ENCODE measurements around the gene ZNF678. TPM values are rescaled to one million over a fixed set of nuclear protein-coding genes. Genes with fewer than 3 reads are reported as not detected.
"Not testable (repeated sequence)": the region's sequence is repeated elsewhere in the genome, so short reads cannot be mapped to it uniquely, and the experiment has no call there.

ZNF678 gene
- total RNA-seq, 1 experiment from 2014 or later, result 4.1 TPM

DNA sequence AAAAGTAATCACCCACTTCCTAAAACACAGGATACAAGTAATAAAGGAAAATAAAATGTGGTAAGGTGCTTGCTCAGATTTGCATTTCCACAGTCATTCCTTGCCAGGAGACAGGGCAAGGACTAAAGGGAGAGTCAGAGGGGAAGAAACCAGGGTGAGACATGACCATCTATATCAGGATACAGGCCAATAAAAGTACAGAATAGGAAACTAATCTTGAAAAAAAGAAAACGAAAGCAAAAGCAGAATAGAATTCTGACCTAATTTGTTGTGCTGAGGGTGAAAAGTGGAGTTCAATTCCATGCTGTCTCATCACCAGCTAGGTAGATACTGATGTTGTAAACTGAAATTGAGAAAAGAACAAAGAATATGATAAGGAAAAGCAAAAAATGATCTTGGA, 144.5 kb downstream of the ZNF678 start:
- H3F3A ChIP-seq (ENCODE audit: insufficient read depth, low read depth), result no peaks in the 10 kb centered on the region
- intact Hi-C loops (cut with micrococcal nuclease; ENCODE audit: unreplicated experiment), result no loop called here
- CTCF ChIA-PET, result no interaction called here
- peak overlapping the region; percentile 52; the same call in 1 of the 2 replicates for H2AFZ ChIP-seq
- H4K20me1 ChIP-seq (ENCODE audit: insufficient read depth), result no peaks in the 10 kb centered on the region
- no peaks in the 10 kb centered on the region for H3K27me3 ChIP-seq (ENCODE audit: insufficient read depth, low read depth)
- no peaks in the 10 kb centered on the region; the same call in 1 of the 2 replicates for H3K9me3 ChIP-seq (ENCODE audit: insufficient read depth, low read depth)
- POLR2A ChIA-PET (ENCODE audit: unreplicated experiment), result interaction anchor here (0.5 kb wide), 1 partner anchor 842 kb away, joined by 5 read pairs; no protein-coding TSS in a partner anchor
- no peak for TF ChIP-seq EZH2 (IDR thresholded peaks at IDR 0.05; ENCODE audit: low read depth)
- TF ChIP-seq, protein P1, sequence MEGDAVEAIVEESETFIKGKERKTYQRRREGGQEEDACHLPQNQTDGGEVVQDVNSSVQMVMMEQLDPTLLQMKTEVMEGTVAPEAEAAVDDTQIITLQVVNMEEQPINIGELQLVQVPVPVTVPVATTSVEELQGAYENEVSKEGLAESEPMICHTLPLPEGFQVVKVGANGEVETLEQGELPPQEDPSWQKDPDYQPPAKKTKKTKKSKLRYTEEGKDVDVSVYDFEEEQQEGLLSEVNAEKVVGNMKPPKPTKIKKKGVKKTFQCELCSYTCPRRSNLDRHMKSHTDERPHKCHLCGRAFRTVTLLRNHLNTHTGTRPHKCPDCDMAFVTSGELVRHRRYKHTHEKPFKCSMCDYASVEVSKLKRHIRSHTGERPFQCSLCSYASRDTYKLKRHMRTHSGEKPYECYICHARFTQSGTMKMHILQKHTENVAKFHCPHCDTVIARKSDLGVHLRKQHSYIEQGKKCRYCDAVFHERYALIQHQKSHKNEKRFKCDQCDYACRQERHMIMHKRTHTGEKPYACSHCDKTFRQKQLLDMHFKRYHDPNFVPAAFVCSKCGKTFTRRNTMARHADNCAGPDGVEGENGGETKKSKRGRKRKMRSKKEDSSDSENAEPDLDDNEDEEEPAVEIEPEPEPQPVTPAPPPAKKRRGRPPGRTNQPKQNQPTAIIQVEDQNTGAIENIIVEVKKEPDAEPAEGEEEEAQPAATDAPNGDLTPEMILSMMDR (conservative IDR thresholded peaks at IDR 0.05), result no peak
- H3K27ac ChIP-seq, result no peak overlapping the region
- no peak for DNase-seq
- H3K9me2 ChIP-seq (ENCODE audit: insufficient read depth), result no peaks in the 10 kb centered on the region
- H3K4me1 ChIP-seq (replicated peaks; ENCODE audit: insufficient read depth), result no peaks in the 10 kb centered on the region
- H3K4me3 ChIP-seq, result peak overlapping the region; percentile 6; the same call in 1 of the 2 replicates
- no peaks in the 10 kb centered on the region for H3K36me3 ChIP-seq (ENCODE audit: low read depth)
- no TSS peak for BruUV-seq (replicated peaks)
- H3K4me2 ChIP-seq, result peak overlapping the region; percentile 56
- H3K79me2 ChIP-seq (ENCODE audit: low read depth), result no peaks in the 10 kb centered on the region

DNA sequence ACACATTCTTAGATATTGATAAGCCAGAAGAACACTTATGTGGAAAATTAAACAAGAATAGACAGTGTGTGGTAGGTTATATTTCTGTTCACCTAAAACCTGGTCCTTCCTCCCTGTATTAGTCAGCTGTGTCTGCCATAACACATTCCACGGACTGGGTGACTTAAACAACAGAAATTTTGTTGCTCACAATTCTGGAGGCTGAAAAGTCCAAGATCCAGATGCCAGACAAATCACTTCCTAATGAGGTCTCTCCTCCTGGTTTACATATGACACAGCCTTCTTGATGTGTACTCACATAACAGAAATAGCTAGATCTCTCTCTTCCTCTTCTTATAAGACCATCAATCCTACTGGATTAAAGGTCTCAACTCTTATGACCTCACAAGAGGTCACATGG, 146.1 kb downstream of the ZNF678 start:
- Histone ChIP-seq H3K4me1 (replicated peaks; ENCODE audit: insufficient read depth) (no peaks in the 10 kb centered on the region), H3K9me3 (ENCODE audit: insufficient read depth, low read depth) (no peaks in the 10 kb centered on the region; the same call in 1 of the 2 replicates), H4K20me1 (ENCODE audit: insufficient read depth) (no peaks in the 10 kb centered on the region), H2AFZ (no peak overlapping the region), H3K27me3 (ENCODE audit: insufficient read depth, low read depth) (0 out of 2 replicates have a peak, but pooled peaks cover 4% of the 10 kb centered on the region), H3K4me2 (no peak overlapping the region), H3F3A (ENCODE audit: insufficient read depth, low read depth) (no peaks in the 10 kb centered on the region), H3K27ac (no peak overlapping the region), H3K36me3 (ENCODE audit: low read depth) (no peaks in the 10 kb centered on the region), H3K4me3 (no peak overlapping the region), H3K79me2 (ENCODE audit: low read depth) (no peaks in the 10 kb centered on the region), H3K9me2 (ENCODE audit: insufficient read depth) (no peaks in the 10 kb centered on the region)
- BruUV-seq (replicated peaks), result no TSS peak
- DNase-seq, result no peak
- ChIA-PET POLR2A (ENCODE audit: unreplicated experiment) (interaction anchor here (0.5 kb wide), 1 partner anchor 21 kb away, joined by 3 read pairs; no protein-coding TSS in a partner anchor), CTCF (no interaction called here)
- intact Hi-C loops (cut with micrococcal nuclease; ENCODE audit: unreplicated experiment), result no loop called here
- TF ChIP-seq, protein P1 (conservative IDR thresholded peaks at IDR 0.05), result no peak
- no peak for TF ChIP-seq EZH2 (IDR thresholded peaks at IDR 0.05; ENCODE audit: low read depth)

DNA sequence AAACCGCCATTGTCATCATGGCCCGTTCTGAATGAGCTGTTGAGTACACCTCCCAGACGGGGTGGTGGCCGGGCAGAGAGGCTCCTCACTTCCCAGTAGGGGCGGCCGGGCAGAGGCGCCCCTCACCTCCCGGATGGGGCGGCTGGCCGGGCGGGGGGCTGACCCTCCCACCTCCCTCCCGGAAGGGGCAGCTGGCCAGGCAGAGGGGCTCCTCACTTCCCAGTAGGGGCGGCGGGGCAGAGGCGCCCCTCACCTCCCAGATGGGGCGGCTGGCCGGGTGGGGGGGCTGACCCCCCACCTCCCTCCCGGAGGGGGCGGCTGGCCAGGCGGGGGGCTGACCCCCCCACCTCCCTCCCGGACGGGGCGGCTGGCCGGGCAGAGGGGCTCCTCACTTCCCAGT, 147.1 kb downstream of the ZNF678 start:
- H4K20me1 ChIP-seq (ENCODE audit: insufficient read depth); H3K79me2 ChIP-seq (ENCODE audit: low read depth); H3K4me1 ChIP-seq (replicated peaks; ENCODE audit: insufficient read depth); H3K27me3 ChIP-seq (ENCODE audit: insufficient read depth, low read depth); POLR2A ChIA-PET (ENCODE audit: unreplicated experiment); H3K27ac ChIP-seq; CTCF ChIA-PET; H3K9me3 ChIP-seq (ENCODE audit: insufficient read depth, low read depth); intact Hi-C loops (cut with micrococcal nuclease; ENCODE audit: unreplicated experiment); H3K9me2 ChIP-seq (ENCODE audit: insufficient read depth); H3K4me3 ChIP-seq; DNase-seq; BruUV-seq (replicated peaks); H3F3A ChIP-seq (ENCODE audit: insufficient read depth, low read depth); H3K36me3 ChIP-seq (ENCODE audit: low read depth); H2AFZ ChIP-seq; H3K4me2 ChIP-seq: not testable (repeated sequence)

DNA sequence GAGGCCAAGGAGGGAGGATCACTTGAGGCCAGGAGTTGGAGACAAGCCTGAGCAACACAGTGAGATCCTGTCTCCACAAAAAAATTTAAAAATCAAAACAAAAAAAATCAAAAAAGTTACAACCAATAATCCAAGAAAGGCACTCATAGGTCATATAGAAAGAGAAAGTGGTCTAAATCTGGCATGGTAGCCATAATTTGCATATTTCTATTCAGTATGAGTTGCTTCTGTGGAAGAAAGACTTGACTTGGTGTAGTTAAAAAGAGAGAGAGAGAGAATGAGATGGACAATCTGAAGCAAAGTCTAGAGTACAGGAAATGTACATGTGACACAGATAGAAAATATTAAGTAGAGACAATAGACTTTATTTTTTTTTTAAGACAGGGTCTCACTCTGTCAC, 149.3 kb downstream of the ZNF678 start:
- CTCF ChIA-PET, result no interaction called here

More for the DNA sequence above, 149.3 kb downstream of the ZNF678 start:
- Histone ChIP-seq H3K9me3 (ENCODE audit: insufficient read depth, low read depth) (peaks cover 3% of the 10 kb centered on the region), H3K4me3 (no peak overlapping the region), H3K36me3 (ENCODE audit: low read depth) (no peaks in the 10 kb centered on the region), H3K27me3 (ENCODE audit: insufficient read depth, low read depth) (peaks cover 9% of the 10 kb centered on the region; the same call in 1 of the 2 replicates), H2AFZ (no peak overlapping the region), H3K27ac (no peak overlapping the region), H3K4me2 (no peak overlapping the region), H4K20me1 (ENCODE audit: insufficient read depth) (no peaks in the 10 kb centered on the region), H3F3A (ENCODE audit: insufficient read depth, low read depth) (no peaks in the 10 kb centered on the region), H3K4me1 (replicated peaks; ENCODE audit: insufficient read depth) (no peaks in the 10 kb centered on the region), H3K9me2 (ENCODE audit: insufficient read depth) (no peaks in the 10 kb centered on the region), H3K79me2 (ENCODE audit: low read depth) (no peaks in the 10 kb centered on the region)
- TF ChIP-seq, protein P1 (conservative IDR thresholded peaks at IDR 0.05), result no peak
- no peak for TF ChIP-seq EZH2 (IDR thresholded peaks at IDR 0.05; ENCODE audit: low read depth)
- intact Hi-C loops (cut with micrococcal nuclease; ENCODE audit: unreplicated experiment), result no loop called here
- no peak for DNase-seq
- POLR2A ChIA-PET (ENCODE audit: unreplicated experiment), result no interaction called here
- no TSS peak for BruUV-seq (replicated peaks)

All from PC-9 (cell line).